Heart left ventricle (tissue), 16 donors: ENCODE measurements around the gene DNER. TPM values are rescaled to one million over a fixed set of nuclear protein-coding genes. Genes with fewer than 3 reads are reported as not detected.
"Not testable (repeated sequence)": the region's sequence is repeated elsewhere in the genome, so short reads cannot be mapped to it uniquely, and the experiment has no call there.

ENCODE experiments used
- ATAC-seq, 4 donors: fragments of 200-7000 bp; cut with Tn5 transposase; one replicate each; pipeline ENCODE4 v1.9.1; 2020 to 2022; ENCODE audit warnings: moderate library complexity in 4 of 4, mild to moderate bottlenecking in 3 of 4, moderate number of reproducible peaks in 1 of 4
- DNase-seq, 5 donors: peaks; one replicate each; pipeline ENCODE4 v3.0.0-alpha.2; 2020
- H3K27ac ChIP-seq, 12 donors: fragments of 200-600 bp; sonication (generic) in 4 of 12; one replicate each; pipeline versions ENCODE4 v1.5.0 to v1.8.0; 2016 to 2022; ENCODE audit warnings: mild to moderate bottlenecking in 2 of 12
- H3K27me3 ChIP-seq, 9 donors: fragments of 200-600 bp; sonication (generic) in 2 of 9; one replicate each; pipeline versions ENCODE4 v1.5.1 to v1.8.0; 2016 to 2022; ENCODE audit warnings: mild to moderate bottlenecking in 3 of 9
- H3K36me3 ChIP-seq, 9 donors: fragments of 200-600 bp; sonication (generic) in 2 of 9; one replicate each; pipeline versions ENCODE4 v1.5.0 to v1.8.0; 2018 to 2022; ENCODE audit warnings: mild to moderate bottlenecking in 2 of 9
- H3K4me1 ChIP-seq, 12 donors: fragments of 200-600 bp; sonication (generic) in 4 of 12; one replicate each; pipeline versions ENCODE4 v1.5.0 to v1.8.0; 2016 to 2022; ENCODE audit warnings: mild to moderate bottlenecking in 3 of 12
- H3K4me3 ChIP-seq, 12 donors: fragments of 200-600 bp; sonication (generic) in 4 of 12; one replicate each; pipeline versions ENCODE4 v1.5.0 to v1.8.0; 2017 to 2022; ENCODE audit warnings: mild to moderate bottlenecking in 9 of 12, moderate library complexity in 4 of 12
- H3K9me3 ChIP-seq, 12 donors: fragments of 200-600 bp; sonication (generic) in 4 of 12; one replicate each; pipeline versions ENCODE4 v1.5.0 to v1.8.0; 2016 to 2022; ENCODE audit warnings: mild to moderate bottlenecking in 1 of 12
- POLR2A ChIP-seq, 2 donors: fragments of 450-650 bp; IDR thresholded peaks; one replicate each; pipeline ENCODE4 v1.6.1; 2017; ENCODE audit warnings: antibody characterized with exemption in 2 of 2, mild to moderate bottlenecking in 2 of 2, moderate library complexity in 2 of 2
- WGBS, 4 donors: extraction: QIAGEN DNeasy Blood & Tissue Kit in 2 of 4; methylation state at CpG; one replicate each; pipeline versions ENCODE4 v1.1.5 to v1.1.7; 2013 to 2018; 5-methylcytosine and 5-hydroxymethylcytosine counted together
- intact Hi-C, 10 donors: fragments of 100-400 bp; cut with DNase I; formaldehyde crosslinking; loops; one replicate each; pipeline versions ENCODE4 v1.11.1 to v1.14.2; 2022
- polyA plus RNA-seq, 2 donors: library from polyadenylated mRNA; stranded (reverse); fragments of 200-250 nt; gene quantifications; one replicate each; pipeline ENCODE4 v1.2.3, GENCODE V29; 2013
- total RNA-seq, 9 donors: library from RNA; depleted of rRNA in 2 of 9; stranded (reverse); fragments of >200 nt in 2 of 9; fragmentation: NEBNext Ultra II Directional in 3 of 9; extraction: Animal tissue kit (Norgen Biotek cat#: 25700) in 3 of 9; gene quantifications; one replicate each; pipeline versions ENCODE4 v1.1.0 to v1.2.4, GENCODE V29; 2016 to 2023
- TF ChIP-seq, protein P1 (sequence below), 12 donors: fragments of 200-600 bp; sonication (generic) in 4 of 12; IDR thresholded peaks; one replicate each; pipeline versions ENCODE4 v1.5.0 to v1.8.0; 2018 to 2022; ENCODE audit warnings: antibody characterized with exemption in 12 of 12, mild to moderate bottlenecking in 5 of 12
- donor health status: ischemic (EF 13 %, LVEDD 7.1; RV severe dilation, severe dysfunction).
- donor health status: healthy with polysubstance abuse.
- donor health status: DM: no; HTN: yes; CAD: no.
- donor health status: DM: no; HTN: no; CAD: no.
- donor health status: ischemic (EF 25% LVEDD 6.9; RV normal size, moderate dysfunction).
- donor health status: ischemic (EF 25% LVEDD 5.7; RV mildly dilated, moderate dysfunction).
- donor health status: healthy.
- donor health status: DM: yes; HTN: yes; CAD: no.
- donor health status: ischemic (EF 35%, LVEDD 5.7; RV mildly dilated, moderate dysfunction).
- donor health status: nonischemic (EF 11% LVEDD 7.7; RV severe dilation, severe dysfunction).
- donor health status: DM: yes; HTN: yes; CAD: no.
- donor health status: PGD.
- donor health status: ischemic (EF 29% LVEDD 5.4; RV normal size, mild dysfunction).
- donor health status: nonischemic (EF 23%, LVEDD 6.1; RV moderate dilation, normal function).

Gene DNER
- total and polyA plus RNA-seq, 11 donors: 0.19 to 3.3 (median 0.82) TPM

DNA sequence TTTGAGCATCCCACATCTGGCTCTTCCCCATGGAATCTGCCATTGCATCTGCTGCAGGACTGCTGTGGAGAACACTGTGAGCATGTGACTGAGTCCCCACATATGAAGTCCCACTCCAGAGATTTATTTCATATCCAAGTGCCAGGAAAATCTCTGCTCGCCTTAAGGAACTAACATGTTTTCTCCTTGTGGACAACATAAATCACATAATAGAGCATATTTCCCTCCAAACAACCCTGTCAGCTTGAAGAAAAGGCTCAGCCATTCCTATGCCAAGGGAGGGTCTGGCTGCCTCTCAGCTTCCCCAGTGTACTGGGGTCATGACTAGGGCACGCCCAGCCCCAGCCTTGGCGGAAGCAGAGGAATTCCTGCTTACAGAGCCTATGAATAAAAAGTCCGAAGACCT, 193.7 kb downstream of the DNER start:
- no peak for TF ChIP-seq POLR2A (IDR thresholded peaks at IDR 0.05)
- TF ChIP-seq, protein P1, sequence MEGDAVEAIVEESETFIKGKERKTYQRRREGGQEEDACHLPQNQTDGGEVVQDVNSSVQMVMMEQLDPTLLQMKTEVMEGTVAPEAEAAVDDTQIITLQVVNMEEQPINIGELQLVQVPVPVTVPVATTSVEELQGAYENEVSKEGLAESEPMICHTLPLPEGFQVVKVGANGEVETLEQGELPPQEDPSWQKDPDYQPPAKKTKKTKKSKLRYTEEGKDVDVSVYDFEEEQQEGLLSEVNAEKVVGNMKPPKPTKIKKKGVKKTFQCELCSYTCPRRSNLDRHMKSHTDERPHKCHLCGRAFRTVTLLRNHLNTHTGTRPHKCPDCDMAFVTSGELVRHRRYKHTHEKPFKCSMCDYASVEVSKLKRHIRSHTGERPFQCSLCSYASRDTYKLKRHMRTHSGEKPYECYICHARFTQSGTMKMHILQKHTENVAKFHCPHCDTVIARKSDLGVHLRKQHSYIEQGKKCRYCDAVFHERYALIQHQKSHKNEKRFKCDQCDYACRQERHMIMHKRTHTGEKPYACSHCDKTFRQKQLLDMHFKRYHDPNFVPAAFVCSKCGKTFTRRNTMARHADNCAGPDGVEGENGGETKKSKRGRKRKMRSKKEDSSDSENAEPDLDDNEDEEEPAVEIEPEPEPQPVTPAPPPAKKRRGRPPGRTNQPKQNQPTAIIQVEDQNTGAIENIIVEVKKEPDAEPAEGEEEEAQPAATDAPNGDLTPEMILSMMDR (IDR thresholded peaks at IDR 0.05): no peak
- H3K4me1 ChIP-seq: peaks cover 0 to 10% (median 0%) of the 10 kb centered on the region in 12 donors
- no peaks in the 10 kb centered on the region for H3K36me3 ChIP-seq
- intact Hi-C loops: no loop called here
- DNase-seq (peak in 2 of 5 donors; percentile 29 to 45), ATAC-seq (peak in 2 of 4 donors; percentile 45 to 55)
- H3K27ac ChIP-seq: no peak overlapping the region
- no peaks in the 10 kb centered on the region for H3K9me3 ChIP-seq
- 50 to 62% (median 57%) methylated on average over 4 of the region's 4 CpGs for WGBS, 4 donors
- no peaks in the 10 kb centered on the region for H3K27me3 ChIP-seq
- H3K4me3 ChIP-seq: no peak overlapping the region

DNA sequence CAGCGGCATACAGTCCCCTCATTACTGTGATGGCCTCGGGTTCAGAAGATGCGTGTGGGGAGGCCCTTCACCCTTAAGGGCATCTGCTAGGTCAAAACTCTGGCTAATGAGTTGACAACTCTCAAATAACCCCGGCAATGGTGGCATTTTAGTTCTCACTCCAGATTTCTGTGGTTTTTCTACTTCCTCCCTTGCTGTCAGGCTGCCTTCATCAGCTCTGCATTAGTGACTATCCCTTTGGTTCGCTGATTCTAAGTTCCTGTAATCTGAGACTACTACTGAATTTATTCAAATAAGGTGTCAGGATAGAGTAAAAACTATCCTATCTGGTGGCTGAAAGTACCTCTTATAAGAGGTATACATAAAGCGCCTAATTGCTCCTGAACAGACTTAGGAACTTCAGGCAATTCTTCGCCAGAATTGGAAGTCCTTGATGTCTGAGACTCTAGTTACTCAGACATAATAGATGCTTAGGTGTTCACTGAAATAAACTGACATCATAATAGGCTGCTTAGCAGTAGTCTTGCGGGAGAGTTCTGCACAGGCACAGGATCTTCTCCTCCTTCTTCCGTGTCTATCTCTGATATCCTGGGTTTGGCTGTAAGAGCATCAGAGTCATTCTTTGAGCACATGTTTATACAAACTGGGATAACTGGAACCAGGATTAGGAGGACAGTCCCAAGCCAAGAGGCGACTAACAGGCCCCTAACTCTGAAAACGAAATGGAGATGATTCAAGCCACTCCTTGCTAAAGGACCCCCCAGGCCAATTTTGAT, 194.5 kb downstream of the DNER start:
- Histone ChIP-seq H3K36me3 (no peaks in the 10 kb centered on the region), H3K27me3 (no peaks in the 10 kb centered on the region), H3K9me3 (no peaks in the 10 kb centered on the region), H3K4me3 (no peak overlapping the region), H3K27ac (no peak overlapping the region), H3K4me1 (peaks cover 0 to 10% (median 0%) of the 10 kb centered on the region in 12 donors)
- intact Hi-C loops: no loop called here
- TF ChIP-seq POLR2A (IDR thresholded peaks at IDR 0.05): no peak
- TF ChIP-seq, protein P1 (IDR thresholded peaks at IDR 0.05): no peak
- DNase-seq (no peak), ATAC-seq (no peak)
- WGBS, 4 donors: 73 to 84% (median 82%) methylated on average over 11 of the region's 11 CpGs

DNA sequence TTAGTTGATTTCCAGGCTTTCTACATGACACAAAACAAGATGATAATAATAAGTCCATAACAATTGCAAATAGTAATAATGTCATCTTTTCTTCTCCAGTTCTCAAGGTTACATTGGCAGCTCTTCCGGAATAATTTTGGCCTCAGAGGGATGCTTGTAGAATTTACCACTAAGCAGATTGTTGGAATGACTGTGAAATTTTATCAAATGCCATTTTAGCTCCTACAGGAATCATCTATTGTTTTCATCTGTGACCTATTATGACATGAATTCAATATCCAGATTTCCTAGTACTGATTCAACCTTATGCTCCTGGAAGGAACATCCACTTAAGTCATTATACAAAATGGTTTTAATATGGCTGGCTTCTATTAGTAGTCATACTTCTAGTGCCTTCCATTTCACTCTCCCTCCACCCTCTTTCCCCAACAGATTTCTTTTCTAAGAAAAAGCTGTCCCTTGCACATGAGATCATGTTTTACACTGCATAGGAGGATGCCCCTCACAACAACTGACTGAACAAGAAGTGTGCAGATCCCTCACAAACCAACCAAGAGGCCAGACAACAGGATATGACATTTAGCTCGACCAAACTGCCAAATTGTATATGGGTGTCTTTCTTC, 200.0 kb downstream of the DNER start:
- 48 to 59% (median 55%) methylated on average over 2 of the region's 2 CpGs for WGBS, 4 donors

DNA sequence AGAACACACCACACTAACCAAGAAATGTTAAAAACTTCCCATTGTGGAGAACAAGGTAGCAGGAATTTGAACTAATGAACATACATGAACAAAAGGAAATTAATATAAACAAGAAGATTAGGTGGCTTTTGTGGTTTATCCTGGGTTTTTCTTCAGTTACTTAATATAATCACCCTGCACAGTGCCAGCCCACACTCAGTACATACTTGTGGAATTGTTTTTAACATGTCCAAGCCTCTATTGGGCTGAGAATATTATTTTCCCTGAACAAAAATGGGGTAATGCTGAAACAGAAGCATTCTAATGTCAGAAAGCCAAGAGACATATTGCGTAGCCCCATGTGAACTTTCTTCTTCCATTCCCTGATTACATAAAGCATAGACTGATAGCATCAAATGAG, 202.8 kb downstream of the DNER start:
- no peaks in the 10 kb centered on the region for H3K36me3 ChIP-seq
- intact Hi-C loops: no loop called here
- no peak overlapping the region for H3K4me3 ChIP-seq
- H3K4me1 ChIP-seq: no peaks in the 10 kb centered on the region
- no peak overlapping the region for H3K27ac ChIP-seq
- ATAC-seq (no peak), DNase-seq (no peak)
- TF ChIP-seq POLR2A (IDR thresholded peaks at IDR 0.05): no peak
- TF ChIP-seq, protein P1 (IDR thresholded peaks at IDR 0.05): no peak
- H3K27me3 ChIP-seq: no peaks in the 10 kb centered on the region
- WGBS, 4 donors: 92 to 100% (median 96%) methylated on average over 1 of the region's 1 CpG
- H3K9me3 ChIP-seq: no peaks in the 10 kb centered on the region

More for the DNA sequence above, 200.0 kb downstream of the DNER start:
- ATAC-seq (no peak), DNase-seq (no peak)
- Histone ChIP-seq H3K36me3 (no peaks in the 10 kb centered on the region), H3K4me3 (no peak overlapping the region), H3K27me3 (no peaks in the 10 kb centered on the region), H3K9me3 (no peaks in the 10 kb centered on the region), H3K4me1 (no peaks in the 10 kb centered on the region), H3K27ac (no peak overlapping the region)
- TF ChIP-seq POLR2A (IDR thresholded peaks at IDR 0.05): no peak
- TF ChIP-seq, protein P1 (IDR thresholded peaks at IDR 0.05): no peak
- intact Hi-C loops: no loop called here

DNA sequence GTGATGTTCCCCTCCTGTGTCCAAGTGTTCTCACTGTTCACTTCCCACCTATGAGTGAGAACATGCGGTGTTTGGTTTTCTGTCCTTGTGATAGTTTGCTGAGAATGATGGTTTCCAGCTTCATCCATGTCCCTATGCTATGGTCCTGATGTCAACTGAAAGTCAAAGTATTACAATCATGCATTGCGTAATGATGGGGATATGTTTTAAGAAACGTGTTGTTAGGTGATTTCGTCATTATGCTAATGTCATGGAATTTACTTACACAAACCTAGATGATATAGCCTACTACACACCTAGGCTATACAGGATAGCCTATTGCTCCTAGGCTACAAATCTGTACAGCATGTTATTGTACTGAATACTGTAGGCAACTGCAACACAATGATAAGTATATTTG, 207.7 kb downstream of the DNER start:
- H3K27ac ChIP-seq, H3K27me3 ChIP-seq, H3K9me3 ChIP-seq, ATAC-seq, H3K36me3 ChIP-seq, H3K4me3 ChIP-seq, intact Hi-C loops, DNase-seq, H3K4me1 ChIP-seq: not testable (repeated sequence)
- WGBS, 4 donors: 74 to 93% (median 91%) methylated on average over 4 of the region's 4 CpGs
